ENCODE measurements around the gene RNF13.

The RNF13 gene

DNA sequence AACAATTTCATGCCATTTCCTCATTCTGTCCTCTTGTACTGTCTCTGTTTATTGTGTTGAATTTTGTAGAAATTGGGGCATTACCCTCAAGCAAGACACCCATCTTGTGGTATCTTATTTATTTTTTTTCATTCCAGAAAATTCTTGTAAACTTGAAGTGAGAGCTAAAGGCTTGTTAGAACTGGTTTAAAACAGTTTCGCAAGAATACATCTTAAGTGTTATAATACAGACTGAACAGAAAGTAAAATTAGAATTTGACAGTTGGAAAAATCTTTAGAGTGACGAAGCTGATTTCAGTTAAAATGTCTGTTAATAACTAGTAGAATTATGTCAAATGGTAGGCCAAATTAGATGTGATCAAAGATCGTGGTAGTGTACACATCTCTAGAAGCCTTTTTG lies 26.9 kb downstream of the RNF13 start:
- TF ChIP-seq, protein P1, sequence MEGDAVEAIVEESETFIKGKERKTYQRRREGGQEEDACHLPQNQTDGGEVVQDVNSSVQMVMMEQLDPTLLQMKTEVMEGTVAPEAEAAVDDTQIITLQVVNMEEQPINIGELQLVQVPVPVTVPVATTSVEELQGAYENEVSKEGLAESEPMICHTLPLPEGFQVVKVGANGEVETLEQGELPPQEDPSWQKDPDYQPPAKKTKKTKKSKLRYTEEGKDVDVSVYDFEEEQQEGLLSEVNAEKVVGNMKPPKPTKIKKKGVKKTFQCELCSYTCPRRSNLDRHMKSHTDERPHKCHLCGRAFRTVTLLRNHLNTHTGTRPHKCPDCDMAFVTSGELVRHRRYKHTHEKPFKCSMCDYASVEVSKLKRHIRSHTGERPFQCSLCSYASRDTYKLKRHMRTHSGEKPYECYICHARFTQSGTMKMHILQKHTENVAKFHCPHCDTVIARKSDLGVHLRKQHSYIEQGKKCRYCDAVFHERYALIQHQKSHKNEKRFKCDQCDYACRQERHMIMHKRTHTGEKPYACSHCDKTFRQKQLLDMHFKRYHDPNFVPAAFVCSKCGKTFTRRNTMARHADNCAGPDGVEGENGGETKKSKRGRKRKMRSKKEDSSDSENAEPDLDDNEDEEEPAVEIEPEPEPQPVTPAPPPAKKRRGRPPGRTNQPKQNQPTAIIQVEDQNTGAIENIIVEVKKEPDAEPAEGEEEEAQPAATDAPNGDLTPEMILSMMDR (IDR thresholded peaks at IDR 0.05; ENCODE audit: low read depth, low read length), result no peak
- H3K4me3 ChIP-seq (ENCODE audit: low read depth, low read length), result no peak overlapping the region

DNA sequence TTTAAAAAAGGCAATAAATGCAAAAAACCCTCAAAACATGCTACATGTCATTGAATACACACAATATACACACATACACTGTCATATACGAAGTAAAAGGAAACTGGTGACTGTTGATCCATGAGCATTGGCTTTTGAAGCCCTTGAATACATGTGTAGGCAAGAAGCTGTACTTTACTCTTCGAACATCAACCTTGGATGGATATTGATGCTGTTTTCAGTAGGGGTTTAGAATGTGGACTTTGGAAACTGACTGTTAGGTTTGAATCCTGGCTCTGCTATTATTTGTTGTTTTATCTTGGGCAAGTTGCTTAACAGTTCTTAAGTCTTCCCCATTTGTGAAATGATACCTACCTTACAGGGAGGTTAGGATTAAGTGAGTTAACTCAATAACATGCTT lies 30.5 kb downstream of the RNF13 start:
- H3K4me3 ChIP-seq (ENCODE audit: low read depth, low read length), result no peak overlapping the region
- TF ChIP-seq, protein P1 (IDR thresholded peaks at IDR 0.05; ENCODE audit: low read depth, low read length), result no peak

DNA sequence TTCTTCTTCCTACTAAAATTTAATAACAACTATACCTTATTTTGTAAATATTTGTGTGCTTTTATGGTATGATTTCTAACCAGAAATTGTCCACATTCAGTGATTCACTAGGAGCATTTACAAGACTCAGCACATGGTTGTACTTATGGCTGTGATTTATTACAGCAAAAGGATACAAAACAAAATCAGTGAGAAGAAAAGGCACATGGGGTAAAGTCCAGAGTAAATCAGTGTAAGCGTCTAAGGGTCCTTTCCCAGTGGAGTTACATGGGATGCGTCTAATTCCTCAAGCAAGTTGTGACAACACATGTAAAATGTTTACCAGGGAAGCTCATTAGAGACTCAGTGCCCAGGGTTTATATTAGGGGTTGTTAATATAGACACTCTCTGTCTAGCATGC lies 31.1 kb downstream of the RNF13 start:
- no peak overlapping the region for H3K4me3 ChIP-seq (ENCODE audit: low read depth, low read length)
- TF ChIP-seq, protein P1 (IDR thresholded peaks at IDR 0.05; ENCODE audit: low read depth, low read length), result no peak

DNA sequence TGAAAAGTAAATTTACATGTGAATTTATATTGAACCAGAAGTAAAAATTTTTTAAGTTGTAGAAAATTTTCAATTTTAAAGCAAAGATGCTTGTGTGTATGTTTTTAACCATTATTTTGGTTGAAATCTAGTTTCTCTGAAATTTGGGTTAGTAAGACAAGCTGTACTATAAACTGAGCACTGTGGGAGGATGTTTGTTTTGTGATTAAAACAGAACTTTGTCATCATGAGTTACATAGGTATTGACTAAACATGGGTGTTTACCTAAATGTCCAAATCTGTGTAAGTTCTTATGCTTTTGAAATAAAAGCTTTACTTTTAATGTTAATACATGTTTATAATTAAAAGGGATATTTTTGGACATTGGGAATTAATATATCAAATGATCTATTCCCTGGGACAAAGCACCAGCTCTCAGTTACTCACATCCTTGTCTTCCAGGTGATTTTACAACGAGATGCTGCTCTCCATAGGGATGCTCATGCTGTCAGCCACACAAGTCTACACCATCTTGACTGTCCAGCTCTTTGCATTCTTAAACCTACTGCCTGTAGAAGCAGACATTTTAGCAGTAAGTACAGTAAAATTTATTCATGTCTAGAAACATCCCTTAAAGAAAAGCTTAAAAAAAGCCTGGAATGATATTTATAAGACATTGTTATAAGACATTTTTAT lies 32.7 kb downstream of the RNF13 start:
- TF ChIP-seq, protein P1 (IDR thresholded peaks at IDR 0.05; ENCODE audit: low read depth, low read length), result no peak
- H3K4me3 ChIP-seq (ENCODE audit: low read depth, low read length), result no peak overlapping the region

DNA sequence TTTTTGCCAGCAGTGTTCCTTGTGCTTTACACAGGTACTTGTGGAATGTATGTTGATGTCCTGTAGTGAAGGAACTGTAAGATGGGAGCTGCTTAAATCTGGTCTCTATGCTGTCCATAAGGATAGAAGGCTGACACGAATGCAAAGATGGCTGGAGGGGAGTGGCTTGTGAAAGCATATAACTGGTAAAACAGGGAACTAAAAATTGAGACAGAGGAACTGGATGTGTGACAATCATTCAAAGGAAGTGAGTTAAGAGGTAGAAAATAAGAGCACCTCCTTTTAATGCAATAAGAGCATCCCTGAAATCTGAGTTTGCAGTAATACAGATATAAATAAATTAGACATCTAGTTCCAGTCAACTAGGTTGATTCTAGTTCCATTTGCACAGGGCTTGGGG lies 35.2 kb downstream of the RNF13 start:
- no peak overlapping the region for H3K4me3 ChIP-seq (ENCODE audit: low read depth, low read length)
- TF ChIP-seq, protein P1 (IDR thresholded peaks at IDR 0.05; ENCODE audit: low read depth, low read length), result no peak

DNA sequence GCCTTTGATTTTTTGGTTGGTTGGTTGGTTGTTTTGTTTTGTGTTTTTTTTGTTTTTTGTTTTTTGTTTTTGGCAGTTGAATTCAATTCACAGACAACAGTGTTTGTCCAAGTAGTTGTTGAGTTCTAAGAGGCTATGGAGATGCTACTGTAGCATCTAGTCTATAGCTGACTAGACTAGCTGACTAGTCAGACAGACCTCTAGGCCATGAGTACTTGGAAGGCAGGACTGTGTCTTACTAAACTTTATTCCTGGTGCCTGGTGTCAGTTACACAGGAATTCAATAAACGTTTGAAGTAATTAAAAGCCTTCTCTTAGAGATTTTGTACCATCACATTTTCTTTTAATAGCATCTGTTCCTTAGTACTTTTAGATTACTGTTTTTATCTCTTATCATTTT lies 35.7 kb downstream of the RNF13 start:
- TF ChIP-seq, protein P1 (IDR thresholded peaks at IDR 0.05; ENCODE audit: low read depth, low read length), result no peak
- H3K4me3 ChIP-seq (ENCODE audit: low read depth, low read length), result no peak overlapping the region

DNA sequence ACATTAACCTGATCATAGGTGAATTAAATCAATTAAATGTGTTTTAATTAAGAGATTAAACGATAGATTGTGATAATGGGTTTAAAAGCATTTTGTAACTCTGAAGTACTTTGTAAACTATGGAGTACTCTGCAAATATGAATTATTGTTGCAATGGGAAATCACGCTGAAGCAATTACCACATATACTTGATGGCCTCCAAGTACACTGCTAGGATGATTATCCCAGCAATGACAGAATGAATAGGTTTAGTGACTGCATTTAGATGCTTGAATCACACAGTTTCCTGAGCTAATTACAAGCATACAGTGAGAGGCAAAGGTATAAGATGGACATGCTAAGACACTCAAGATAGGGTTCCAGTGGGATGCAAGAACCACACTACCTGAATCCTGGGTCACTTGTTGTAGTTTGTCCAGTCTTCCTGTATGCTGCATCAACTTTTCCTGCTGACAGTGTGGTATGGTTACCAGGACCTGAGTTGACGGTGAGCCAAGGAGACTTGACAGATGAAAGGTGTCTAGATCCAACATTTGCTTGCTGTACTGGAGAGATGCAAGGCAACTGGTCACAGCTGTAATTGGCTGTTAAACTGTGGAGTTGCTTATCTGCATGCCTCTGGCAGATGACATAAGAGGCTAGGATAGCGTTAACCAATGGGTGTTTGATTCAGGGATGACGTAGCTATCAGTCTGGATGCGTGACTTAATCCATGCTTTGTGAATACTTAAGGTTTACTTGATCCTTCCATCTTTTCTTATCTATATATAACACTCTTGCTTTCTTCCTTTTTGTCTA lies 38.0 kb downstream of the RNF13 start:
- no peak overlapping the region for H3K4me3 ChIP-seq (ENCODE audit: low read depth, low read length)
- TF ChIP-seq, protein P1 (IDR thresholded peaks at IDR 0.05; ENCODE audit: low read depth, low read length), result no peak
